B cell (primary cell): ENCODE data around the gene DMRT1. TPM values are rescaled to one million over a fixed set of nuclear protein-coding genes. Genes with fewer than 3 reads are reported as not detected.
"Not testable (repeated sequence)": the region's sequence is repeated elsewhere in the genome, so short reads cannot be mapped to it uniquely, and the experiment has no call there.

Experiments used
- ATAC-seq: fragments of 200-7000 bp; cut with Tn5 transposase; one replicate; pipeline ENCODE4 v1.10.0; 2021; ENCODE audit warnings: low read depth, mild to moderate bottlenecking, moderate number of reproducible peaks, moderate library complexity
- CTCF ChIA-PET: fragments of 350-600 bp; sonication (Branson Sonifier 250); formaldehyde crosslinking; loops from one replicate; lab custom pipeline; 2021; ENCODE audit warnings: antibody characterized with exemption, inconsistent platforms; lab: Charles Lee
- POLR2A ChIA-PET: fragments of 350-600 bp; sonication (Branson Sonifier 250); formaldehyde crosslinking; loops from one replicate; lab custom pipeline; 2021; ENCODE audit warnings: antibody characterized with exemption; lab: Charles Lee
- DNase-seq: peaks from one replicate; pipeline ENCODE4 v3.0.0; 2013
- H2AFZ ChIP-seq: 2 replicates; pipeline ENCODE4 v1.6.1; 2012; ENCODE audit warnings: mild to moderate bottlenecking, low read depth, low read length; ENCODE audit not compliant: insufficient read depth, poor library complexity, severe bottlenecking
- H3K27ac ChIP-seq, 2 donors: 1 replicate in 1 of 2; 2 replicates in 1 of 2; pipeline ENCODE4 v1.5.1; 2012 to 2013; ENCODE audit warnings: low read length in 2 of 2, mild to moderate bottlenecking in 2 of 2, moderate library complexity in 1 of 2
- H3K27me3 ChIP-seq, 4 experiments: fragments of 200-600 bp in 1 of 4; sonication (generic) in 1 of 4; replicated peaks in 1 of 4; 1 replicate in 2 of 4; 2 replicates in 2 of 4; pipeline versions ENCODE4 v1.6.1 to v1.7.0; 2013 to 2016; ENCODE audit warnings: low read length in 3 of 4, mild to moderate bottlenecking in 2 of 4, mixed read lengths in 1 of 4, moderate library complexity in 1 of 4; ENCODE audit not compliant: insufficient read depth in 4 of 4, control insufficient read depth in 3 of 4; ENCODE audit errors: control extremely low read depth in 1 of 4
- H3K36me3 ChIP-seq, 2 experiments: replicated peaks in 1 of 2; 1 replicate in 1 of 2; 2 replicates in 1 of 2; pipeline versions ENCODE4 v1.6.1 to v1.7.1; 2013; ENCODE audit warnings: low read length in 1 of 2; ENCODE audit not compliant: insufficient read depth in 2 of 2, control insufficient read depth in 1 of 2; ENCODE audit errors: control extremely low read depth in 1 of 2, extremely low read depth in 1 of 2
- H3K4me1 ChIP-seq, 2 donors: fragments of 200-600 bp in 1 of 2; sonication (generic) in 1 of 2; 1 replicate in 1 of 2; 2 replicates in 1 of 2; pipeline versions ENCODE4 v1.5.1 to v1.6.1; 2013 to 2017; ENCODE audit warnings: low read length in 2 of 2; ENCODE audit not compliant: control insufficient read depth in 2 of 2, insufficient read depth in 2 of 2
- H3K4me2 ChIP-seq: replicated peaks from 2 replicates; pipeline ENCODE3; 2012; ENCODE audit warnings: mild to moderate bottlenecking, low read depth, low read length; ENCODE audit not compliant: poor library complexity, severe bottlenecking
- H3K4me3 ChIP-seq, 5 experiments: fragments of 200-600 bp in 1 of 5; sonication (generic) in 1 of 5; 1 replicate in 3 of 5; 2 replicates in 2 of 5; pipeline versions ENCODE4 v1.5.1 to v1.7.0; 2011 to 2016; ENCODE audit warnings: low read length in 4 of 5, mild to moderate bottlenecking in 4 of 5, low read depth in 2 of 5, control low read depth in 1 of 5, moderate library complexity in 1 of 5; ENCODE audit not compliant: insufficient read depth in 1 of 5; ENCODE audit errors: control extremely low read depth in 1 of 5, extremely low read depth in 1 of 5
- H3K79me2 ChIP-seq: fragments of 200-600 bp; sonication (generic); one replicate; pipeline ENCODE4 v1.6.0; 2016; ENCODE audit warnings: low read length; ENCODE audit not compliant: control insufficient read depth, insufficient read depth
- H3K9ac ChIP-seq: fragments of 200-600 bp; sonication (generic); 2 replicates; pipeline ENCODE4 v1.6.1; 2017; ENCODE audit warnings: mild to moderate bottlenecking, low read length, moderate library complexity
- H3K9me3 ChIP-seq, 3 donors: one replicate each; pipeline versions ENCODE4 v1.6.1 to v1.7.1; 2013; ENCODE audit warnings: low read length in 2 of 3; ENCODE audit not compliant: control insufficient read depth in 2 of 3, insufficient read depth in 1 of 3; ENCODE audit errors: control extremely low read depth in 1 of 3
- H4K20me1 ChIP-seq: 2 replicates; pipeline ENCODE4 v1.6.0; 2012; ENCODE audit warnings: mild to moderate bottlenecking, low read length; ENCODE audit not compliant: insufficient read depth, control insufficient read depth, poor library complexity, severe bottlenecking
- H3K27ac Mint-ChIP-seq: one replicate; pipeline ENCODE4 v1.8.0; 2021; ENCODE audit warnings: mixed read lengths
- H3K27me3 Mint-ChIP-seq: one replicate; pipeline ENCODE4 v1.8.0; 2021; ENCODE audit warnings: mixed read lengths
- H3K4me1 Mint-ChIP-seq: one replicate; pipeline ENCODE4 v1.8.0; 2021; ENCODE audit warnings: mixed read lengths
- H3K4me3 Mint-ChIP-seq: one replicate; pipeline ENCODE4 v1.8.0; 2021; ENCODE audit warnings: mixed read lengths
- H3K9me3 Mint-ChIP-seq: one replicate; pipeline ENCODE4 v1.8.0; 2022; ENCODE audit warnings: mixed read lengths; ENCODE audit not compliant: insufficient read depth
- CTCF ChIP-seq: fragments of 200-600 bp; IDR thresholded peaks from one replicate; pipeline ENCODE4 v1.8.0; 2022; ENCODE audit warnings: antibody characterized with exemption, mild to moderate bottlenecking
- EZH2 ChIP-seq: IDR thresholded peaks from 2 replicates; pipeline ENCODE4 v1.6.1; 2012; ENCODE audit warnings: borderline replicate concordance, low read depth, mild to moderate bottlenecking, moderate library complexity, low read length; ENCODE audit not compliant: insufficient read depth, poor library complexity, severe bottlenecking
- WGBS: methylation state at CpG from one replicate; pipeline ENCODE4 v1.1.5; 2013; ENCODE audit warnings: missing lambda C conversion rate; ENCODE audit not compliant: insufficient coverage; 5-methylcytosine and 5-hydroxymethylcytosine counted together
- intact Hi-C: fragments of 100-400 bp; cut with micrococcal nuclease; formaldehyde crosslinking; loops from one replicate; pipeline ENCODE4 v1.10.0; 2022
- polyA plus RNA-seq: library from polyadenylated mRNA; depleted of rRNA; stranded (reverse); fragments of >200 nt; gene quantifications from 2 replicates; pipeline ENCODE4 v1.2.3, GENCODE V29; 2012
- total RNA-seq, 2 donors: library from RNA; stranded (reverse); fragments of 120-200 nt in 1 of 2; gene quantifications; 1 replicate in 1 of 2; 2 replicates in 1 of 2; pipeline versions ENCODE4 v1.2.3 to v1.2.4, GENCODE V29; 2013 to 2022

Gene DMRT1
- total and polyA plus RNA-seq, 2 donors (not counting 1 experiment from before 2014, with no cell fraction given): not detected

- intact Hi-C loops: no loop called here
- H3K27me3 ChIP-seq: peaks cover 0 to 11% (median 5%) of the 10 kb centered on the region in 4 experiments
- no peaks in the 10 kb centered on the region for H3K9me3 ChIP-seq
Measured at GRCh38 chr9:911005-911404, 69.5 kb downstream of the DMRT1 start.

GRCh38 chr9:912776-913175 lies 71.3 kb downstream of the DMRT1 start:
- H3K27ac Mint-ChIP-seq: no peak overlapping the region
- Histone ChIP-seq H3K27me3 (peaks cover 0 to 8% (median 5%) of the 10 kb centered on the region in 4 experiments), H2AFZ (no peak overlapping the region), H3K9me3 (no peaks in the 10 kb centered on the region), H3K4me1 (no peaks in the 10 kb centered on the region), H4K20me1 (no peaks in the 10 kb centered on the region), H3K79me2 (no peaks in the 10 kb centered on the region), H3K4me2 (no peak overlapping the region), H3K4me3 (no peak overlapping the region), H3K27ac (no peak overlapping the region), H3K36me3 (no peaks in the 10 kb centered on the region), H3K9ac (no peak overlapping the region)
- H3K4me3 Mint-ChIP-seq: no peak overlapping the region
- POLR2A ChIA-PET: no interaction called here
- intact Hi-C loops: no loop called here
- 100% methylated on average over 1 of the region's 1 CpG for WGBS
- DNase-seq (no peak), ATAC-seq (no peak)
- CTCF ChIA-PET: no interaction called here
- TF ChIP-seq CTCF (no peak), EZH2 (no peak)
- H3K4me1 Mint-ChIP-seq: no peaks in the 10 kb centered on the region
- H3K27me3 Mint-ChIP-seq: peaks cover 51% of the 10 kb centered on the region
- H3K9me3 Mint-ChIP-seq: no peaks in the 10 kb centered on the region

More at GRCh38 chr9:911005-911404, 69.5 kb downstream of the DMRT1 start:
- ATAC-seq: no peak
- Histone ChIP-seq H3K9ac (no peak overlapping the region), H4K20me1 (no peaks in the 10 kb centered on the region), H3K4me1 (no peaks in the 10 kb centered on the region), H3K27ac (no peak overlapping the region), H2AFZ (no peak overlapping the region), H3K79me2 (no peaks in the 10 kb centered on the region), H3K4me3 (no peak overlapping the region), H3K4me2 (no peak overlapping the region), H3K36me3 (no peaks in the 10 kb centered on the region)
- no peaks in the 10 kb centered on the region for H3K4me1 Mint-ChIP-seq
- WGBS: 80% methylated on average over 2 of the region's 4 CpGs
- no peak overlapping the region for H3K4me3 Mint-ChIP-seq
- ChIA-PET POLR2A (no interaction called here), CTCF (no interaction called here)
- no peak for TF ChIP-seq EZH2
- TF ChIP-seq CTCF: no peak
- H3K9me3 Mint-ChIP-seq: no peaks in the 10 kb centered on the region
- peaks cover 59% of the 10 kb centered on the region for H3K27me3 Mint-ChIP-seq
- no peak overlapping the region for H3K27ac Mint-ChIP-seq
- no peak for DNase-seq

GRCh38 chr9:913526-913925 lies 72.0 kb downstream of the DMRT1 start:
- ATAC-seq, H3K4me1 ChIP-seq, H3K36me3 ChIP-seq, DNase-seq, H3K4me2 ChIP-seq, H3K27ac Mint-ChIP-seq, H2AFZ ChIP-seq, H3K4me1 Mint-ChIP-seq, H4K20me1 ChIP-seq, H3K9me3 ChIP-seq, H3K79me2 ChIP-seq, H3K9ac ChIP-seq, intact Hi-C loops, H3K4me3 Mint-ChIP-seq, H3K27ac ChIP-seq, H3K27me3 ChIP-seq, H3K9me3 Mint-ChIP-seq, H3K4me3 ChIP-seq, CTCF ChIA-PET, POLR2A ChIA-PET: not testable (repeated sequence)
- 95% methylated on average over 9 of the region's 10 CpGs for WGBS
- H3K27me3 Mint-ChIP-seq: peaks cover 46% of the 10 kb centered on the region
